ENCODE results near the gene MATR3. TPM values are rescaled to one million over a fixed set of nuclear protein-coding genes. Genes with fewer than 3 reads are reported as not detected.
A peak's percentile ranks its signal among the peaks of the same experiment; 100 is the strongest.

The MATR3 gene
- total and polyA plus RNA-seq, 2 of the 4 experiments (the other 2 are of a cell fraction) = 81.4 to 367 TPM

DNA sequence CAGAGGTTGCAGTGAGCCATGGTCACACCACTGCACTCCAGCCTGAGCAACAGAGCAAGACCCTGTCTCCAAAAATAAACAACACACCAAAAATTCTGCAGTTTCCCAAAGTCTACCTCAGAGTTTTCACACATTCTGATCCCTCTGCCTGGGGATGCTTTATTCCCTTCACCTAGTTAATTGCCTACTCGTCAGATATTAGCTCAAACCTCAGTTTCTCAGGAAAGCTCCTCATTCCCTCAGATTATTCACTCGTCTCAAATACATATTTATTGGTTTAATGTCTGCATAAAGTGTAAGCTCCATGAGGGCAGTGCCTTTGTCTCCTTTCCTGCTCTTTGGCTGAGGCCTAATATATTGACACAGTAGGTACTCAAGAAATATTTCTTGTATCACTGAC is 2.5 kb upstream of the MATR3 start:
- no CpG with 5 or more reads among the region's 2 CpGs for WGBS, 2 experiments (ENCODE audit: extremely low coverage in 2 of 2, insufficient read length in 1 of 2)
- ChIA-PET POLR2A (ENCODE audit: unreplicated experiment) (no interaction called here), CTCF (no interaction called here)
- no peaks in the 10 kb centered on the region for H3K27me3 ChIP-seq (ENCODE audit: control insufficient read depth, insufficient read depth, low read length)
- TF ChIP-seq CHD1 (IDR thresholded peaks at IDR 0.05; ENCODE audit: low read depth, low read length) (no peak), MAFK (IDR thresholded peaks at IDR 0.05; ENCODE audit: low read depth, low read length) (peak; percentile 19; the same call in 1 of the 2 replicates)
- peaks cover 2% of the 10 kb centered on the region; the same call in 1 of the 2 replicates for H3K4me1 ChIP-seq (ENCODE audit: control insufficient read depth, insufficient read depth, low read length)
- H2BK5ac ChIP-seq (ENCODE audit: low read depth, low read length, poor library complexity, severe bottlenecking) = no peak overlapping the region
- H2AFZ ChIP-seq (replicated peaks; ENCODE audit: low read length, poor library complexity) = no peak overlapping the region
- H2BK20ac ChIP-seq (ENCODE audit: low read depth, low read length) = no peak overlapping the region
- peaks cover 25% of the 10 kb centered on the region for H4K20me1 ChIP-seq (ENCODE audit: insufficient read depth, low read length)
- H3K56ac ChIP-seq (ENCODE audit: extremely low read depth, insufficient read depth, low read length) = no peak overlapping the region
- peaks cover 5% of the 10 kb centered on the region; the same call in 1 of the 2 replicates for H3K36me3 ChIP-seq (ENCODE audit: control insufficient read depth, insufficient read depth, low read length)
- H3K4me3 ChIP-seq (ENCODE audit: insufficient read depth, low read depth, low read length) = no peak overlapping the region
- no peak overlapping the region for H4K8ac ChIP-seq (ENCODE audit: low read depth in 2 of 2, low read length in 2 of 2)
- no peak overlapping the region for H2AK5ac ChIP-seq (ENCODE audit: low read depth, low read length)
- no peak overlapping the region for H2BK120ac ChIP-seq (ENCODE audit: low read depth, low read length)
- no peak overlapping the region for H3K27ac ChIP-seq (ENCODE audit: insufficient read depth, low read length)
- BruUV-seq (replicated peaks) = no TSS peak
- in situ Hi-C loops (cut with MboI; ENCODE audit: low sequenced_read_pairs) (no loop called here), dilution Hi-C loops (cut with HindIII; ENCODE audit: low sequenced_read_pairs, unreplicated experiment) (no loop called here), intact Hi-C loops (cut with micrococcal nuclease) (no loop called here)
- H3K4ac ChIP-seq (ENCODE audit: low read depth, low read length) = no peak overlapping the region
- H2AK9ac ChIP-seq (replicated peaks; ENCODE audit: low read depth, low read length, poor library complexity) = no peak overlapping the region
- H3K4me2 ChIP-seq (ENCODE audit: low read depth, low read length) = no peak overlapping the region
- no peaks in the 10 kb centered on the region for H3K9me3 ChIP-seq (ENCODE audit: control insufficient read depth, insufficient read depth, low read length)
- H2BK15ac ChIP-seq (ENCODE audit: low read depth, low read length) = no peak overlapping the region
- H4K91ac ChIP-seq (ENCODE audit: insufficient read depth, low read depth, low read length) = no peak overlapping the region
- H3K18ac ChIP-seq (ENCODE audit: low read depth, low read length) = no peak overlapping the region
- H3K23ac ChIP-seq (ENCODE audit: low read depth, low read length) = no peak overlapping the region
- peaks cover 0 to 13% of the 10 kb centered on the region in 2 experiments; a peak in 2 of 4 replicates for H3K79me1 ChIP-seq (ENCODE audit: low read depth in 1 of 2, low read length in 2 of 2)
- H3K14ac ChIP-seq (replicated peaks; ENCODE audit: low read depth, low read length) = no peak overlapping the region
- ATAC-seq (ENCODE audit: low read depth) (no peak), DNase-seq (no peak)
- H3K9me1 ChIP-seq (ENCODE audit: insufficient read depth, low read length) = no peaks in the 10 kb centered on the region
- H3K9ac ChIP-seq (ENCODE audit: low read depth, low read length) = no peak overlapping the region
- no peak overlapping the region for H4K5ac ChIP-seq (ENCODE audit: low read depth, low read length)

Measured in IMR-90 (cell line).